GOT3 (cell line): ENCODE results near the gene SCAPER.
"Not testable (repeated sequence)": the region's sequence is repeated elsewhere in the genome, so short reads cannot be mapped to it uniquely, and the experiment has no call there.

Source experiments
- DNase-seq: peaks from one replicate; lab custom pipeline; 2025; ENCODE audit warnings: mixed read lengths; lab: John Stamatoyannopoulos, UW

SCAPER gene

DNA sequence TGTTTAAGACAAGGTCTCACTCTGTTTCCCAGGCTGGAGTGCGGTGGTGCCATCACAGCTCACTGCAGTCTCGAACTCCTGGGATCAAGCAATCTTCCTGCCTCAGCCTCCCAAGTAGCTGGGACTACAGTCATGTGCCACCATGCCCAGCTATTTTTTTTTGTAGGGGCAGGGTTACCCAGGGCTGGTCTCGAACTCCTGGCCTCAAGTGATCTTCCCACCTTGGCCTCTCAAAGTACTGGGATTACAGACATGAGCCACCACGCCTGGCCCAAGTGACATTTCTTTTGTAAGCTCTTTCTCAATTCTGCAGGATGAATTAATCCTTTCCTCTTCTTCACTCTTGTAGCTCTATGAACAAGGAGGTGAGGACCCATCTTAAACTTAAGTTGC is 592.0 kb downstream of the SCAPER start:
- not testable (repeated sequence) for DNase-seq

DNA sequence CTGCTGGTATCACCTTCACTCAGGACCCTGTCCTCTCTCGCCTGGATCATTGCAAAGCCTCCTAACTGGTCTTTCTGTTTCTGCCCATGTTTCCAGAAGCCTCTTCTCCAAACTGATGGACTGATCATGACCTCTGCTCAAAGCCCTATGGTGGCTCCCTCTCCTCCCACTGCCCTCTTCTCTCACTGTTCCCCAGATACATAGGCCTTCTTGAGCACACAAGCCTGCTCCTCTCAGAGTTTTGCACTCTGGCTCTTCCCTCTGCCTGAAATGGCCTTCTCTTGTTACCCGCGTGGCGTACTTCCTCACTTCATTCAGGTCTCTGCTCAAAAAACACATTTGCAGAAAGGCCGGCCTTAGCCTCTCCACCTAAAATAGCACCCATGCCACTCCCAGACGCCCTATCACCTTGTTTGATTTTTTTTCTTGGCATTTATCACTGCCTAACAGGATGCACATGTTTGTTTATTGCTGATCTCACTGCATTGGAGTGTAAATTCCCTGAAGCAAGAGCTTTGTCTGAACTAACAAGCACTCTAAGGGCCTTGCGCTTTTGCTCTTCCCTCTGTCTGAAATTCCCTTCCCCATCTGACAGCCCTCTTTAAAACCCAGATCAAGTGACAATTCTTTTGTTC is 592.5 kb downstream of the SCAPER start:
- no peak for DNase-seq

DNA sequence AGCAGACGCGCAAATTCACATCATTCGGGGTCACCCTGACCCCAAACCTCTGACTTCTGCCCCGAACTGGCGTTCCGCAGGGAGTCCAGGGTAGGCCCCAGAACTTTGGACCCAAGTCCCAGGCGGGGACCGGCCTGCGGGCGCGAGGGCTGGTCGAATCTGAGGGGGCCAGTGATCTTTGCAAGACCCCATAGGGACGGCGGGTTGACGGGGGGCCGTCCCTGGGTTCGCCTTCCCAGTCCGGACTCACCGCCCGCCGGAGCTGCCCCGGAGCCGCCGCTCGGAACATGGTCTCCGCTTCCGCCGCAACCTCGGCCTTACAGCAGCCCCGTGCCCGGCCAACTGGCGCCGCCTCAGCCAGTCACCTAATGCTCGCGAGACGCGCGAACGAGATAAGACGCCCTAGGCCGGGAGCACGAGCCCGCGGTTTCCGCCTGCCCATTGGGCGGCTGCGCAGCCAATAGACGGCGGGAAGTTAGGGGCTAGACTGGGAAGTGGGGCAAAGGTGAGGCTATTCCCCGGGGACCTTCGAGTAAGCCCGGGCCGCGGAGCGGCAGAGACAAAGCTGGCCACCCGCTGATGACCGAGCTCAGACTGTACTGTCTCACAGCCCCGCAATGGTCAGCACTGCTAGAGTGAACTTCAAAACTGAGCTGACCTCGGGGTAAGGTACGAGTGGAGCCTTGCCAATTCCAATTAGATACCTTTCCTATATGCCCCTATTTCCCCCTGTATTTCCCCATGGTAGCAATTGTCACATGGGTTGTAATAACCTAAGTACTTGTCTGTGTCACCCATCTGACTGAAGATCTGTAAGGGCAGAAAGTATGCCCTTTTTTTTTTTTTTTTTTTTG is 593.8 kb downstream of the SCAPER start, which contains the start of gene ETFA:
Gene ETFA (minus strand): TSS at position 370 of the 854 bp plus-strand sequence. CDS start 81 bp downstream, at position 289.
- DNase-seq = peak; percentile 85

DNA sequence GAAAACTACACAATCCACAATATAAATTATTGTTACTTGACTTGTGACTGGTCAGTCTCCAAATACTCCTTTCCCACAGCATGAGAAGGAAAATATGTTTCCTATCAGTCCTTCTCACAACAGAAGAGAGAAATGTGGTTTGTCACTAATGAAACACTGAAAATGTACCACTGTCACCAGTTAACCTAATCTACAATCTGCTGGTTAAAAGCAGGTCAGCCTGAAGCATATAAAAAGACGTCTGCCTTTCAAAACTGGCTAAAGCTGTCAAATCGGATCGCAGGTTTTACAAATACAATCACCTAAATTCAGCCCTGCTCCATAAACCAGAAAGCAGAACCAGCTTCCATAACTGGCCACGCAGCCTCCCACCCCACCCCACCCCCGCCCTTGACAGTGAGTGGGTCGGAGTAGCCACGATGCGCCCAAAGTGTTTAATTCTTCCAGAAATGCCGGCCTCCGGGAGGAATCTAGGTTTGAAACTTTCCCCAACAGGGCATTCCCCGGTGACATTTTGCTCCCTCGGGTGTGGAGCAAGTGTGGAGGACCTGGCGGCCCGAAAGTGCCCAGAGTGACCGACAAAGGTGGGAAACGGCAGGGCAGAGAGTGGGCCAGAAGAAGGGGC is 594.6 kb downstream of the SCAPER start:
- no peak for DNase-seq

DNA sequence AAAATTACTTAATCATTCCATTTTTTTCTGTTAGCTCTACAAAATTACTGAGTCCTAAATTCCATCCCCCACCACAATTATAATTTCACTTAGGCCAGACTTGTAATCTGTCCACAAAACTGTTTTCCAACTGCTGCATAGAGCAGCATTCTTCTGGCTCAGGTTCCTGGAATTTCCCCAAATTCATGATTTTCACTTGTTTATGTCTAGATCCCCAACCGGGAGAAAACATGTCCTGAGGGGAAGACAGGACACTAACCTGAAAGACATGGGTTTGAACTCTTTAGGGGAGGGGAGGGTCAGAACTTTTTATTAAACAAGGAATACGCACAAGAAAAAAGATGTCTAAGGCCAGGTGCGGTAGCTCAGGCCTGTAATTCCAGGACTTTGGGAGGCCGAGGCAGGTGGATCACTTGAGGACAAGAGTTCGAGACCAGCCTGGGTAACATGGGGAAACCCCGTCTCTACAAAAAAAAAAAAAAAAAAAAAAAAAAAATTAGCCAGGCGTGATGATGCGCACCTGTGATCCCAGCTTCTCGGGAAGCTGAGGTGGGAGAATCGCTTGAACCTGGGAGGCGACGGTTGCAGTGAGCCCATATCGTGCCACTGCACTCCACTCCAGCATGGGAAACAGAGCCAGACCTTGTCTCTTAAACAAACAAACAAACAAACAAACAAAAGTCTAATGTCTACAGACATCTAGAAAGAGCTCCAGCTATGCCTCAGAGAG is 595.4 kb downstream of the SCAPER start:
- no peak for DNase-seq

GRCh38 chr15:76303909-76304308 is 601.2 kb downstream of the SCAPER start:
- DNase-seq = no peak

DNA sequence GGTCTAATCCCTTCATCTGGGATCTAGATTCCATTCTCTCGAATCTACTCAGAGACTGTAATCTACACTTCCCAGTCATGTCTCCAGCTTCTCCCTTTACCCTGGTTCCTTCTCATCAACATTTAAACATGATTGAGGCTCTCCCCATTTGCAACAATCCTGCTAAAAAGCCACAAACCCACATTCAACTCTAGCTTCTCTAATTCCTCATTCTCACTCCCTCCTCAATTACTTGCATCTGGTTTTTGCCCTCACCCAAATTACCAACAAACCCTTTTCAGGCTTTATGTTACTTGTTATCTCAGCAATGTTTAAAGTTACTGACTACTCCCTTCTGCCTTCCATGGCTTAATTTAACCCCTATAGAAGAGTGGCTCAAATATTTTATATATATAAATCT is 605.4 kb downstream of the SCAPER start:
- no peak for DNase-seq

- no peak for DNase-seq
Observed at GRCh38 chr15:76298986-76299385, 606.2 kb downstream of the SCAPER start.

GRCh38 chr15:76297951-76298350 is 607.2 kb downstream of the SCAPER start:
- not testable (repeated sequence) for DNase-seq
